Fibroblast of lung (primary cell): ENCODE measurements around the gene INHA. TPM values are rescaled to one million over a fixed set of nuclear protein-coding genes. Genes with fewer than 3 reads are reported as not detected.

ENCODE experiments used
- DNase-seq, 2 donors: peaks; one replicate each; pipeline versions ENCODE4 v3.0.0 to v3.0.0-alpha.2; 2010; ENCODE audit warnings: low read depth in 2 of 2
- H2AFZ ChIP-seq: 2 replicates; pipeline ENCODE4 v1.5.1; 2012; ENCODE audit warnings: low read length, control low read depth, inconsistent platforms
- H3K27ac ChIP-seq: 2 replicates; pipeline ENCODE4 v1.5.1; 2011; ENCODE audit warnings: low read length, control low read depth; ENCODE audit not compliant: insufficient read depth
- H3K27me3 ChIP-seq: 2 replicates; pipeline ENCODE4 v1.5.1; 2011; ENCODE audit warnings: mild to moderate bottlenecking, low read length; ENCODE audit not compliant: control insufficient read depth, insufficient read depth
- H3K36me3 ChIP-seq: 2 replicates; pipeline ENCODE4 v1.5.1; 2011; ENCODE audit warnings: low read length; ENCODE audit not compliant: control insufficient read depth, insufficient read depth
- H3K4me1 ChIP-seq: 2 replicates; pipeline ENCODE4 v1.5.1; 2011; ENCODE audit warnings: low read length; ENCODE audit not compliant: control insufficient read depth, insufficient read depth; ENCODE audit errors: extremely low read depth
- H3K4me2 ChIP-seq: 2 replicates; pipeline ENCODE4 v1.5.1; 2011; ENCODE audit warnings: low read length, control low read depth; ENCODE audit not compliant: insufficient read depth; ENCODE audit errors: extremely low read depth
- H3K4me3 ChIP-seq, 4 experiments: fragments of 200-600 bp in 1 of 4; sonication (generic) in 1 of 4; replicated peaks in 1 of 4; 2 replicates each; pipeline ENCODE4 v1.5.1; 2011 to 2016; ENCODE audit warnings: low read length in 4 of 4, low read depth in 3 of 4, mild to moderate bottlenecking in 3 of 4, control low read depth in 2 of 4, inconsistent platforms in 1 of 4, mixed read lengths in 1 of 4; ENCODE audit not compliant: insufficient read depth in 1 of 4; ENCODE audit errors: control extremely low read depth in 1 of 4
- H3K79me2 ChIP-seq: 2 replicates; pipeline ENCODE4 v1.5.1; 2012; ENCODE audit warnings: mild to moderate bottlenecking, low read length, inconsistent platforms; ENCODE audit not compliant: control insufficient read depth, insufficient read depth
- H3K9ac ChIP-seq: 2 replicates; pipeline ENCODE4 v1.5.1; 2011; ENCODE audit warnings: mild to moderate bottlenecking, low read length, control low read depth; ENCODE audit not compliant: insufficient read depth
- H3K9me3 ChIP-seq: 2 replicates; pipeline ENCODE4 v1.5.1; 2012; ENCODE audit warnings: low read depth, low read length; ENCODE audit not compliant: control insufficient read depth, insufficient read depth
- H4K20me1 ChIP-seq: 2 replicates; pipeline ENCODE4 v1.5.1; 2011; ENCODE audit warnings: low read length; ENCODE audit not compliant: control insufficient read depth, insufficient read depth; ENCODE audit errors: extremely low read depth
- CTCF ChIP-seq, 2 donors: IDR thresholded peaks in 1 of 2; conservative IDR thresholded peaks in 1 of 2; 1 replicate in 1 of 2; 2 replicates in 1 of 2; pipeline ENCODE4 v1.5.1; 2011 to 2012; ENCODE audit warnings: low read length in 2 of 2, control low read depth in 1 of 2, inconsistent platforms in 1 of 2, low read depth in 1 of 2, mild to moderate bottlenecking in 1 of 2
- EZH2 ChIP-seq: IDR thresholded peaks from 2 replicates; pipeline ENCODE4 v1.5.1; 2012; ENCODE audit warnings: low read length, control low read depth, mild to moderate bottlenecking; ENCODE audit errors: missing control alignments
- polyA plus RNA-seq, 2 donors: library from polyadenylated mRNA; depleted of rRNA in 1 of 2; stranded (reverse) in 1 of 2; unstranded in 1 of 2; fragments of >200 nt; gene quantifications; 2 replicates each; pipeline ENCODE4 v1.2.1, GENCODE V29; 2011 to 2012; ENCODE audit warnings: missing spikeins in 1 of 2
- total RNA-seq: library from RNA; depleted of rRNA; stranded (reverse); fragments of >200 nt; gene quantifications from 2 replicates; pipeline ENCODE4 v1.2.1, GENCODE V29; 2014

Gene INHA
- total and polyA plus RNA-seq, 2 donors (not counting 1 experiment from before 2014, with no cell fraction given): 0.15 to 0.50 TPM

- no peaks in the 10 kb centered on the region for H3K9me3 ChIP-seq
- no peak overlapping the region for H3K4me3 ChIP-seq
- DNase-seq: no peak
- TF ChIP-seq CTCF (conservative IDR thresholded peaks at IDR 0.05 in 1 of 2, IDR thresholded peaks at IDR 0.05 in 1 of 2; ENCODE audit: low read depth in 1 of 2, low read length in 2 of 2): no peak
- TF ChIP-seq EZH2: no peak
- no peaks in the 10 kb centered on the region for H3K36me3 ChIP-seq
- no peak overlapping the region for H2AFZ ChIP-seq
- H3K27ac ChIP-seq: no peak overlapping the region
- no peaks in the 10 kb centered on the region for H4K20me1 ChIP-seq
- H3K4me2 ChIP-seq: no peak overlapping the region
- H3K4me1 ChIP-seq: peaks cover 3% of the 10 kb centered on the region
- no peak overlapping the region for H3K9ac ChIP-seq
- peaks cover 25% of the 10 kb centered on the region for H3K27me3 ChIP-seq
- H3K79me2 ChIP-seq: no peaks in the 10 kb centered on the region
These were observed 3.7 kb downstream of the INHA start for GRCh38 chr2:219575566-219576504.

GRCh38 chr2:219576505-219577388, 4.6 kb downstream of the INHA start:
- Histone ChIP-seq H3K27ac (no peak overlapping the region), H3K9ac (no peak overlapping the region), H3K27me3 (peaks cover 25% of the 10 kb centered on the region), H3K9me3 (no peaks in the 10 kb centered on the region), H4K20me1 (no peaks in the 10 kb centered on the region), H3K4me2 (no peak overlapping the region), H2AFZ (no peak overlapping the region), H3K36me3 (no peaks in the 10 kb centered on the region), H3K4me3 (no peak overlapping the region), H3K79me2 (no peaks in the 10 kb centered on the region), H3K4me1 (peaks cover 3% of the 10 kb centered on the region)
- peak in 1 of 2 donors; percentile 6 for DNase-seq
- no peak for TF ChIP-seq EZH2
- TF ChIP-seq CTCF (conservative IDR thresholded peaks at IDR 0.05 in 1 of 2, IDR thresholded peaks at IDR 0.05 in 1 of 2; ENCODE audit: low read depth in 1 of 2, low read length in 2 of 2): no peak
